HG02970 (cell line): Measurements from ENCODE around the gene POLE.

Experiments used
- ATAC-seq: cut with Tn5 transposase; IDR thresholded peaks from one replicate; pipeline ENCODE4 v1.9.1; 2021; ENCODE audit warnings: mild to moderate bottlenecking, moderate library complexity, moderate number of reproducible peaks; ENCODE audit not compliant: unreplicated experiment, low FRiP score

POLE gene

GRCh38 chr12:132583411-132583710 is 103.8 kb downstream of the POLE start:
- ATAC-seq = no peak

GRCh38 chr12:132582582-132583410 is 104.3 kb downstream of the POLE start:
- no peak for ATAC-seq

- ATAC-seq = no peak
Observed at GRCh38 chr12:132582058-132582420, 105.1 kb downstream of the POLE start.

GRCh38 chr12:132581348-132582057 is 105.6 kb downstream of the POLE start:
- no peak for ATAC-seq

GRCh38 chr12:132580701-132581292 is 106.3 kb downstream of the POLE start:
- no peak for ATAC-seq

GRCh38 chr12:132579744-132580143 is 107.4 kb downstream of the POLE start:
- ATAC-seq = no peak

GRCh38 chr12:132578826-132579225 is 108.3 kb downstream of the POLE start:
- ATAC-seq = no peak

GRCh38 chr12:132578118-132578517 is 109.0 kb downstream of the POLE start:
- no peak for ATAC-seq

- ATAC-seq = no peak
Observed at GRCh38 chr12:132577191-132577920, 109.8 kb downstream of the POLE start.

- no peak for ATAC-seq
Observed at GRCh38 chr12:132576701-132577100, 110.4 kb downstream of the POLE start.

- no peak for ATAC-seq
Observed at GRCh38 chr12:132575661-132576060, 111.5 kb downstream of the POLE start.

GRCh38 chr12:132574271-132574996 is 112.7 kb downstream of the POLE start:
- ATAC-seq = no peak
